Heart left ventricle (tissue), 13 donors: Measurements from ENCODE around the gene PRXL2B.

Experiments used
- CTCF ChIP-seq, 12 donors: fragments of 200-600 bp; sonication (generic) in 4 of 12; IDR thresholded peaks; one replicate each; pipeline versions ENCODE4 v1.5.0 to v1.8.0; 2018 to 2022; ENCODE audit warnings: antibody characterized with exemption in 12 of 12, mild to moderate bottlenecking in 5 of 12
- POLR2A ChIP-seq, 2 donors: fragments of 450-650 bp; IDR thresholded peaks; one replicate each; pipeline ENCODE4 v1.6.1; 2017; ENCODE audit warnings: antibody characterized with exemption in 2 of 2, mild to moderate bottlenecking in 2 of 2, moderate library complexity in 2 of 2
- donor health status: ischemic (EF 13 %, LVEDD 7.1; RV severe dilation, severe dysfunction).
- donor health status: DM: no; HTN: yes; CAD: no.
- donor health status: DM: no; HTN: no; CAD: no.
- donor health status: ischemic (EF 25% LVEDD 6.9; RV normal size, moderate dysfunction).
- donor health status: ischemic (EF 25% LVEDD 5.7; RV mildly dilated, moderate dysfunction).
- donor health status: ischemic (EF 35%, LVEDD 5.7; RV mildly dilated, moderate dysfunction).
- donor health status: nonischemic (EF 11% LVEDD 7.7; RV severe dilation, severe dysfunction).
- donor health status: DM: yes; HTN: yes; CAD: no.
- donor health status: PGD.
- donor health status: ischemic (EF 29% LVEDD 5.4; RV normal size, mild dysfunction).
- donor health status: nonischemic (EF 23%, LVEDD 6.1; RV moderate dilation, normal function).

- TF ChIP-seq CTCF (IDR thresholded peaks at IDR 0.05) (no peak), POLR2A (IDR thresholded peaks at IDR 0.05) (no peak)
Observed at GRCh38 chr1:2560299-2561073, 26.1 kb upstream of the PRXL2B start.
